ENCODE measurements around the gene MPDU1. TPM values are rescaled to one million over a fixed set of nuclear protein-coding genes. Genes with fewer than 3 reads are reported as not detected.

Gene MPDU1
- total RNA-seq (2014; rRNA removed; shearing (Covaris generic)), result 151 and 154 TPM in 2 replicates
- 170 and 177 TPM in 2 replicates for polyA plus RNA-seq (2015; cell fraction: cytosol; rRNA removed)
- polyA plus RNA-seq (2015; cell fraction: nucleus; rRNA removed), result 111 and 141 TPM in 2 replicates

DNA sequence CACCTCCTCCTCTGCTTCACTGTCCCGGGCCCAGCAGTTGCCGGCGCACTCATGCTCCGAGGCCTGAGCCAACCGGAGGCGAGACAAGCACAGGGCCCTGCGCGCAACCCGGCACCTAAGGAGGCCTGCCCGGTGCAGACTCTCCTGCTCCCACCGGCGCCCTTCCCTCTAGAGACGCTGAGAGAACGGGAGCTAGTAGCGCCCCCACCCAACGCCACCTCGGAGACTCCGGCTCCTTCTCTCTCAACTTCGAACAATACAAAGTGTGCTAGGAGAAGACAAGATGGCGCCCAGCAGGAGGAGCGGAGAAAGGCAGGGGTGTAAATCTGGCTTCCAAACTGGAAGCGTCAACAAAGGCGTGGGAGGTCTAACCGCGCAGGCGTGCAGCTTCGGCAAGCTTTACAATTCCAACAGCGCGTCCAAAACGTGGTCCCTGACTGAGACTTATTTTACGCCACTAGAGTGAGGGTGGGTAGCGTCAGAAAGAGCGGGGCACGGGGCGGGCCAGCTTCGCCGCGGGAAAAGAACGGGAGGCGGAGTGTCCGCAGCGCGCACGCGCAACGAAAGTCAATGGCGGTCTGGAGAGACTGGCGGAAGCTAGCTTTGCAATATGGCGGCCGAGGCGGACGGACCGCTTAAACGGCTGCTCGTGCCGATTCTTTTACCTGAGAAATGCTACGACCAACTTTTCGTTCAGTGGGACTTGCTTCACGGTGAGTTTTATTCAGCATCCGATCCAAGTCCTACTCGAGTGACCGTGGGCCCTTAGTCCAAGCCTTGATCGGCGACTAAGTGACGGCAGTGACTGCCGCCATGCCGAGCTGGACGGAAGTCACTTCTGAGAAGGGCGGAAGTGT lies at the start of gene MPDU1:
TSS of gene MPDU1 (plus strand) at position 600 of the 857 bp plus-strand sequence. CDS start at position 611, 11 bp downstream.
- DNase-seq (ENCODE audit: low read depth, low spot score), result peak; percentile 96
- in situ Hi-C loops (cut with HindIII; ENCODE audit: low pct_unique_long_range_greater_than_20kb, low sequenced_read_pairs), result no loop called here

DNA sequence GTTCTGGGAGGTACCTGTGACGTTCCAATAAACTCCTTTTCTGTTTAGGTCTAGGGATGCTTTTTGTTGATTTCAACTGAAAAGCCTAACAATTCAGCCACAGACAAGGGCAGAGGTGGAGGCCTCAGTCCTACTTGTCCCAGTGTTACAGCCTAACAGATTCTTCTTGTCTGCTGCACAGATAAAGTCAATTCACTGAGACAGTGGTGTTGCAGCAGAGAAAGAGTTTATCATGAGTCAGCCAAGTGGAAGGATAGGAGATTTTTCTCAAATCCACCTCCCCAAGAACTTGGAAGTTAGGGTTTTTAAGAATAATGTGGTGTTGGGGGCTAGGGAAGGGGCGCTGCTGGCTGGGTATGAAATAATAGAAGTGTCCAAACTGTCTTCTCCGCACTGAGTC lies 45.6 kb upstream of the MPDU1 start:
- in situ Hi-C loops (cut with HindIII; ENCODE audit: low pct_unique_long_range_greater_than_20kb, low sequenced_read_pairs), result no loop called here
- DNase-seq (ENCODE audit: low read depth, low spot score), result no peak

DNA sequence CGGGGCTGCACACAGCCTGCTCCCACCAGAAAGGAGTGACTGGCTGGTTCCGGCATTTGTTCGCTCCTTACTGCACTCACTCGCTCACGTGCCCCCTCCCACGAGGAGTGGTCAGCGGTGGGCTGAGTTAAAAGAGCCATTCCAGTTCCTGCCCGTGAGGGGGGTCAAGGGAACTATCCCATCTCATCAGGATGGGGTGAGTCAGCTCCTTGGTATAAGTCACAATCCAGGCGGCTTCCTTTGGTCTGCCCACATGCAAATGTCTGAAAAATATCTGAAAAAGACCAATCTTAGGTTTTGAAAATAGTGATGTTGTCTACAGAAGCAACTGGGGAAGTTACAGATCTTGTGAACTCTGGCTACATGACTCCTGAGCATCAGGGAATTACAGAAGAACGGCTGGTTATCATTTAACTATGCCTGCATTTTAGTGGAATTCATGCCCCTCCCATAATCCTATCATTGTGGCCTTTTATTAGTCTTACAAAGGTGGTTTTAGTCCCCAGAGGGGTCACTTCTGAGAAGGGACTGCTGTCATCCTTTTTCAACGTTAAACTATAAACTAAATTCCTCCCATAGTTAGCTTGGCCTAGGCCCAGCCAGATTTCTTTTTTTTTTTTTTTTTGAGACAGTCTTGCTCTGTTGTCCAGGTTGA lies 44.6 kb upstream of the MPDU1 start:
- in situ Hi-C loops (cut with HindIII; ENCODE audit: low pct_unique_long_range_greater_than_20kb, low sequenced_read_pairs), result no loop called here
- no peak for DNase-seq (ENCODE audit: low read depth, low spot score)

DNA sequence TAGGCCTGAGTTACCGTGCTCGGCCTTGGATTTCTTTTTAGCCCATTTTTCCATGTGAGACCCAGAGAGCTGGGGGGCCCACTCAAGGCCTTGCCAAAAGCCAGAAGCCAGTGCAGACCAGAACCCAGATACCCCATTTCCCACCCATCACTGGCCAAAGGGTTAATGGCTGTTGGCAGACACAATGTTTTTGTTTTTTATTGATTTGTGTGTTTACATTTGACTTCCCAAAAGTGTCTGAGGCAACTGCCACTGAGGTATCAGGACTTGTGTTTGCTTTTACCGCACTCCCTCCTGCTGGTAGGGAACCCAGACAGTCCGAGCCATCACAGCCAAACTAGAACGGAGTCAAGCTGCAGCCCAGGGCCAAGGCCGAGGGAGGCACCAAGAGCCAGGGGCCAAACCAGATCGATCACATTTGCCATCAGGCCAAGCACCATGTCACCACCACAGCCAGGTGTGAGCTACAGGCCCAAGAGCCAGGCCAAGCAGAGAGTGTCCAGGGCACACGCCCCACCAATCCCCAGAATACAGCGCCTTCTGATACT lies 42.5 kb upstream of the MPDU1 start:
- in situ Hi-C loops (cut with HindIII; ENCODE audit: low pct_unique_long_range_greater_than_20kb, low sequenced_read_pairs), result no loop called here
- DNase-seq (ENCODE audit: low read depth, low spot score), result no peak

DNA sequence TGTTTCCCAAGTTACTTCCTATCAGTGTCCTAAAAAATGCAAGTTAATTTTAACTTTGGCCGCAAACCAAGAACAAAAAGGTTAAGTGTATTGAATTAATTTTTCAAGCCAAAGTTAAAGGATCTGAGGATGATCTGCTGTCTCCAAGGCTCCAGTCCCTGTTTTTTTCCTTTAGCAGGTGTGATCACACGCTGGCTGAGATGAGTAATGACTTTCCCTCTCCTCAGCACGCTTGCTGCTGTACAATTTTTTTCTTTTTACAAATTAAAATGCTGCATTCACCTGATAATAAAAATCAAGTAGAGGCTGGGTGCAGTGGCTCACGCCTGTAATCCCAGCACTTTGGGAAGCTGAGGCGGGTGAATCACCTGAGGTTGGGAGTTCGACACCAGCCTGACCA lies 38.7 kb upstream of the MPDU1 start:
- in situ Hi-C loops (cut with HindIII; ENCODE audit: low pct_unique_long_range_greater_than_20kb, low sequenced_read_pairs), result no loop called here
- no peak for DNase-seq (ENCODE audit: low read depth, low spot score)

DNA sequence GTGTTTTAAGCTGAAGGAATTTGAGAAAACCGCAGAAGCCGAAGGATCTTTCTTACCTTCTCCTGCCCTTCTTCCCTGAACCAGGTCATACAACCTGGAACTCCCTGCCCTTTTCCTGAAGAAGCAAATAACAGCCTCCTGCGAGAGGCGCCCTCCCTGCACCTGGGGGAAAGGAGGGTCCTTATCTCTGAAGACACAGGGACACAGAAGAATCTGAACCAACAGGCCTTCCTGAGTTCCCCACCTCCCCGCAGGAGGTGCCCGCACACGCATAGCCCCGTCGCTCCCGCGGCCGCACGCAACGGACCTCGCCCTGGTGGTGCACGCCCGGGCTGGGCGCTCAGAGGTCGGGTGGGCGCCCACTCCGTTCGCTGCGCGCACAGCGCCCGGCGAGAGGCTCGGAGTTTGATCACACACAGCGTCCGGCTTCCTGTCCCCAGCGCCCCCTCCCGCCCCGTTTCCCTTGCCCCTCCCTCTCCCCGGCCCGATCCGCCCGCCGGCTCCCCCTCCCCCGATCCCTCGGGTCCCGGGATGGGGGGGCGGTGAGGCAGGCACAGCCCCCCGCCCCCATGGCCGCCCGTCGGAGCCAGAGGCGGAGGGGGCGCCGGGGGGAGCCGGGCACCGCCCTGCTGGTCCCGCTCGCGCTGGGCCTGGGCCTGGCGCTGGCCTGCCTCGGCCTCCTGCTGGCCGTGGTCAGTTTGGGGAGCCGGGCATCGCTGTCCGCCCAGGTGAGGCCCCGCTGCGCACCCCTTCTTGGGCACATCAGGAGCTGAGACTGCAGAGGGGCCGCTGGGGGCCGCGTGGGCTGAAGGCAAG lies 34.9 kb upstream of the MPDU1 start, which contains the start of gene TNFSF12:
TSS of gene TNFSF12 (plus strand) at position 474 of the 816 bp plus-strand sequence. CDS start at position 570, 96 bp downstream.
- in situ Hi-C loops (cut with HindIII; ENCODE audit: low pct_unique_long_range_greater_than_20kb, low sequenced_read_pairs), result no loop called here
- no peak for DNase-seq (ENCODE audit: low read depth, low spot score)

DNA sequence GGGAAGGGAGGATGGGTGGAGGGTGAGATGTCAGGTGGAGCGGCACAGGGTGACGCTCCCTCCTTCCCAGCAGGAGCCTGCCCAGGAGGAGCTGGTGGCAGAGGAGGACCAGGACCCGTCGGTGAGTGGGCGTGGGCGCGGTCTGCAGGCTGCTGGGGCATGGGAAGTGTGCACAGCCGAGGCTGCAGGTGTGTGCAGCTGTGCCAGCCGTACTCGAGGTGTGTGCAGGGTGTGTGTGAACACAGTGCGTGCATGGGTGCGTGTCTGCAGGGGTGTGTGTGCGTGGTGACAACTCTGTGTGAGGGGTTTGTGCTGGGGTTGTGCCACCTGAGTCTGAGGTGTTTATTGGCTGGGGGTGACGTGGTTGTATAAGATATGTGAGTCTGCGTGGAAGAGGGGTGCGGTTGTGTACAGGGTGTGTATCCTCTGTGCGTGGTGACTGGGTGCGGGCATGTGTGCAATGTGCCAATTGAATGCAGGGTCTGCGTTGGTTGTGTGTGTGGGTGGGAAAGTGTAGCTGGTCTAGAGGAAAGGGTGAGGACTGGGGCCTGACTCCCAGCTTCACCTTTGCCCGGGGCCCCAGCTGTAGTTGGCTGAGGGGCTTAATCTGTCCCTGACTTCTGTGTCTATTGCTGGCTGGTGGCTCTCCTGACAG lies 34.1 kb upstream of the MPDU1 start:
- no peak for DNase-seq (ENCODE audit: low read depth, low spot score)
- in situ Hi-C loops (cut with HindIII; ENCODE audit: low pct_unique_long_range_greater_than_20kb, low sequenced_read_pairs), result no loop called here

DNA sequence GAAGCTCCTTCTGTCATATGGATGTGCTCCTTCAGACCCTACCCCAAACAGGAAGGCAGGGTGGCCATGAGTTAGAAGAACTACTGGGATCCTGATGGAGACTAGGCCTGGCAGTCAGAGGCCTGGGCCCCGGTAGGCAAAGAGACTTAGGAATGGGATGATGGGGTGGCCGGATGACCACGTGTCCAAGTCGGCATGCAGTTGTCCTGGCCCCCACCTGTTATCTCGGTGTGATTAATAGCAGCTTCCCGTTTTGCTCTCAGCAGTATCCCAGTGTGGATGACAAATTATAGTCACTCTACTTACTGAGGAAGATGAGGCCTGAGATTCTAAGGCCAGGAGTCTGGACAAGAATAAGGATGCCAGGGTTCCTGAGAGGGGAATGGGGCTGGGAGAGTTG lies 33.3 kb upstream of the MPDU1 start:
- in situ Hi-C loops (cut with HindIII; ENCODE audit: low pct_unique_long_range_greater_than_20kb, low sequenced_read_pairs), result no loop called here
- DNase-seq (ENCODE audit: low read depth, low spot score), result no peak

DNA sequence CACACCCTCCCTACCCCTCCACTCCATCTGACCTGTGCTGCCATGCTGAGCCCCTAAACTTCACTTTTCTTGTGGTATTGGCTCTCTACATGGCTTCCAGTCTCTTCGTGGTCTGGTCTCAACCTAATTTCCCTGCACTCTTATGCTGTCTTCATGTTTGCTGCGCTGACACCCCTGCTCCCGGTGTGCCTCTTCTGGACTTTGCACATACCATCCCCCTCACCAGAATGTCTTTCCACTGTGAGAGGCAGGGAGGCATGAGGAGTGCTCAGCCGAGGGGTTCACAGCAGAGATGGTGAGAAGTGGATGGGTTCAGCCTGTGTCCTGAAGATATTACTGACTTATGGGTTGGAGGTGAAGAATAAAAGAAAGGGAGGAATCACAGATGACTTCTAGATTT lies 32.3 kb upstream of the MPDU1 start:
- in situ Hi-C loops (cut with HindIII; ENCODE audit: low pct_unique_long_range_greater_than_20kb, low sequenced_read_pairs), result no loop called here
- DNase-seq (ENCODE audit: low read depth, low spot score), result no peak

DNA sequence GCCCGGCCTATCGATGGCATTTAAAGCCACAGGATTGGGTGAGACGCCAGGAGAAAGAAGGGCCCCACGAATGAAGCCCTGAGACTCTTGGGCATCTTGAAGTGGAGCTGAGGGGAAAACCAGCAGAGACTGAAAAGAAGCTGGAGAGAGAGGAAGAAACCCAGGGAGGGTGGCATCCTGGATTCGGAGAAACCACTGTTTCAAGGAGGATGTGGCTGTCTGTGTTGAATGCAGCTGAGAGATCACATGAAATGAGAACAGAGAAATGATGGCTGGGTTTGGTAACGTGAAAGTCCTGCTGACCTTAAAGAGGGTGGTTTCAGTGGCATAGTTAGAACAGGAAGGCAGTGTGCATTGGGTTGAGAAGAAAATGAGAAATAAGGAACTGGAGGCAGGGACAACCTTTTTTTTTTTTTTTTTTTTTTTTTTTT lies 31.0 kb upstream of the MPDU1 start:
- peak; percentile 71 for DNase-seq (ENCODE audit: low read depth, low spot score)
- in situ Hi-C loops (cut with HindIII; ENCODE audit: low pct_unique_long_range_greater_than_20kb, low sequenced_read_pairs), result no loop called here

DNA sequence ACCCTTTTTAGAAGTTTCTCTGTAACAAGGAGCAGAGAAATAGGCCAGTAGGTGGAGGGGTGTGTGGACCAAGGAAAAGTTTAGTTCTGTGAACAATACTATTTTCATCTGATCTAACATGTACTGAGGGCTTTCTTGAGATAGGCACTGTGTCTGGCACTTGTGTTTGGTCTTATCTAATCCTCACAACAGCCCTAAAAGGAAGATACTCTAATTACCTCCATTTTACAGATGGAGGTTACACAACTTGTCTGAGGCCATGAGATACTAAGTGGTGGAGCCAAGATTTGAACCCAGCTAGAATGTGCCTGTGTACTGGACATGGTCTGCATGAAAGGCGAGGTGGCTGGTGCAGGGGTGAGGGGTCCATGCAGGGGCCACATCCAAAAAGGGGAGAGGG lies 30.3 kb upstream of the MPDU1 start:
- DNase-seq (ENCODE audit: low read depth, low spot score), result no peak
- in situ Hi-C loops (cut with HindIII; ENCODE audit: low pct_unique_long_range_greater_than_20kb, low sequenced_read_pairs), result no loop called here

DNA sequence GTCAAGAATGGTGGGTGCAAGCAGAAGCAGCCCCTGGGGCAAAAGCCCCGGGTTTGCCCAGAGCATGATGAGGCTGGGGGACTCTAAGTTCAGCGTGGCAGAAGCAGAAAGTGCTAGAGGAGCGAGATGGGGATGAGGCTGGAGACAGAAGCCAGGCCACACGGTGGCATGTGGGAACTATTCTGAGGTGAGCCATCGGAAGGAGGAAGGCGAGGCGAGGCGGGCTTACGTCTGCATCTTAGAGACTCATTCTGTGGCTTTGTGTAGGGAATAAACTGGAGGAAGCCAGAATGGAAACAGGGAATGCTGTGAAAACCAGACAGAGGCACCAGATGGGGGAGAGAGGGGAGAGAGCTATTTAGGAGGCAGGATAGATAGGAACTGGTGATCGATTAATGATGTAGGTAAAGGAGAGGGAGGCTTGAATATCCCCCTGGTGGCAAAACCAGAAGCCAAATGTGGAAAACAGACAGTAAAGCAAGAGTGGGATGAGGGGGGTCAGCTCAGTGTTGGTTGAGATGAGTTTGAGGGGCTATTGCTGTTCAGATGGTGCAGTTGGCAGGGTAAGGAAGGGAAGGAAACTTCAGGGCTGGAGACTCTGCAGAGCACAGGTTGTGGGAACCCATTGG lies 28.2 kb upstream of the MPDU1 start:
- in situ Hi-C loops (cut with HindIII; ENCODE audit: low pct_unique_long_range_greater_than_20kb, low sequenced_read_pairs), result no loop called here
- DNase-seq (ENCODE audit: low read depth, low spot score), result no peak

DNA sequence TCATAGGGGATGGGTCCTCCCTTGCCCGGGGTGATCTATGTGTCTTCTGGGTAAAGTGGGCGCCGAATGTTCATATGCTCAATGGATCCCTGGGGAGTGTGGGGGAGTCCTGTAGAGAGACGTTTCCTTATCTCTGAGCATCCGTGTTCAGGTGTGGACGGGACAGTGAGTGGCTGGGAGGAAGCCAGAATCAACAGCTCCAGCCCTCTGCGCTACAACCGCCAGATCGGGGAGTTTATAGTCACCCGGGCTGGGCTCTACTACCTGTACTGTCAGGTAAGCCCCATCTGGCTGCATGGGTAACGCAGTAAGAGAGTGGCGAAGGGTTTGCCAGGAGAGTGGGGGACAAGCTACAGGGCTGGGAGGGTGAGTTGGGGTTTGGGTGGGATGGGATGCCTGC lies 27.0 kb upstream of the MPDU1 start:
- in situ Hi-C loops (cut with HindIII; ENCODE audit: low pct_unique_long_range_greater_than_20kb, low sequenced_read_pairs), result no loop called here
- no peak for DNase-seq (ENCODE audit: low read depth, low spot score)

DNA sequence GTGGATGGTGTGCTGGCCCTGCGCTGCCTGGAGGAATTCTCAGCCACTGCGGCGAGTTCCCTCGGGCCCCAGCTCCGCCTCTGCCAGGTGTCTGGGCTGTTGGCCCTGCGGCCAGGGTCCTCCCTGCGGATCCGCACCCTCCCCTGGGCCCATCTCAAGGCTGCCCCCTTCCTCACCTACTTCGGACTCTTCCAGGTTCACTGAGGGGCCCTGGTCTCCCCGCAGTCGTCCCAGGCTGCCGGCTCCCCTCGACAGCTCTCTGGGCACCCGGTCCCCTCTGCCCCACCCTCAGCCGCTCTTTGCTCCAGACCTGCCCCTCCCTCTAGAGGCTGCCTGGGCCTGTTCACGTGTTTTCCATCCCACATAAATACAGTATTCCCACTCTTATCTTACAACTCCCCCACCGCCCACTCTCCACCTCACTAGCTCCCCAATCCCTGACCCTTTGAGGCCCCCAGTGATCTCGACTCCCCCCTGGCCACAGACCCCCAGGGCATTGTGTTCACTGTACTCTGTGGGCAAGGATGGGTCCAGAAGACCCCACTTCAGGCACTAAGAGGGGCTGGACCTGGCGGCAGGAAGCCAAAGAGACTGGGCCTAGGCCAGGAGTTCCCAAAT lies 26.4 kb upstream of the MPDU1 start:
- in situ Hi-C loops (cut with HindIII; ENCODE audit: low pct_unique_long_range_greater_than_20kb, low sequenced_read_pairs), result no loop called here
- DNase-seq (ENCODE audit: low read depth, low spot score), result no peak

DNA sequence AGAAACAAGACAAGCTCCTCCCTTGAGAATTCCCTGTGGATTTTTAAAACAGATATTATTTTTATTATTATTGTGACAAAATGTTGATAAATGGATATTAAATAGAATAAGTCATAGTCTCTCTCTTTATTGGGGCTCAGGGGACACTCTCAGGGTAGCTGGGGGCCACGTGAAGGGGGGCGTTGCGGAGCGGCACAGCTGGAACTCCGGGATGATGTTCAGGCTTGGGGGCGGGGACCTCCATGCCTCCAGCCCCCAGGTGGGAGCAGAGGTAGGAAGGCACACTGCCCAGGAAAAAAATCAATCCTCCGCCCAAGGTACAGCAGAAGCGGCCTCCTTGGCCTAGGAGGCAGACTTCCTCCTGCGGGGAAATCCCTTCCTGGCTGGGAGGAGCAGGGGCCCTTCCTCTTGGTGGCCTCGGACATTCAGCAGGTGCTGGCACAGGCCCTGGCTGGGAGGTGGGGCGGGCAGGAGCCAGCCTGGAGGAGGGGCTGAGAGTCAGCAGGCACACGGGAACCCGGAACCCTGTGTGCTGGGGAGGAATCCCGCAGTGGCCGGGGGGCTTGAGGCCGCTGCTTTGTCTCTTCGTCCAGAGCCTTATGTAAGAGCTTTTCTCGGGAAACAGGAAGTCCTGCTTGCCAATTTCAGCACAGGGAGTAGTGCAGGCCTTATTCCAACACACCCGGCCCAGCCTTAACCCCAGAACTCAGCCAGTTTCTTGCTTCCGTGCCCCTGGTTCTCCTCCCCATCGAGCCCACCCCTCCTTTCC lies 25.7 kb upstream of the MPDU1 start:
- no peak for DNase-seq (ENCODE audit: low read depth, low spot score)
- in situ Hi-C loops (cut with HindIII; ENCODE audit: low pct_unique_long_range_greater_than_20kb, low sequenced_read_pairs), result no loop called here

Measured in SK-MEL-5 (cell line).